ENCODE results near the gene CDK9.
"Not testable (repeated sequence)": the region's sequence is repeated elsewhere in the genome, so short reads cannot be mapped to it uniquely, and the experiment has no call there.

CDK9 gene

DNA sequence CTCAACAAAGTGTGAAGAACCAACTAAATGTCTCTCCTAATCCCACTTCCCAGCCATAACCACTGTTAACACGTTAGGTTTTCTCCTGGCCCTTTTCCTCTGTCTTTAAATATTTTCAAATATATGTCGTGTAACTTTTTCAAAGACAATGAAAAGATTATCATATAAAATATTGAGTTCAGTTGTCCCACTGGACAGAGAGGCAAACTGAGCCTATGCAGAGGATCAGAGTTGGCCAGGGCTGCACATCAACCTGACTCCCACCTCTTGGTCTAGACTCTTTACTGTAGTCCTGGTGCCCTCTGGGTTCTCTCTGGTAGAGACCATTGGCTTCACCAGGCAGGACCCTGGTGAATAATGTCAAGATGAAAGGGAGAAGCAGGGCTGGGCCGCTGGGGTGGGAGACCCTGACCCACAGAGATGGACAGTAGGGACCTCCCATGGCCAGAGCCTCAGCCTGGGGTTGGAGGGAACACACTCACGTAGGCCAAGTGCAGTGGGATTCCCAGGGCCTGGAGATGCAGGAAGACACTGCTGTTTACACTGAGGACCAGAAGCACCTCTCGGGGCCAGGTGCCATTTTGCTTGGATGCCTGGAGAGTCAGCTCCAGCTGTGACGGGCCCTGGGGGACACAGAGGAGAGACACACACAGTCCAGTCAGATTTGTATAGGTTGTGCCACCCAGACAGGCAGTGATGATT lies 43.5 kb downstream of the CDK9 start:
- DNase-seq = no peak

GRCh38 chr9:127832248-127832647 lies 46.4 kb downstream of the CDK9 start:
- DNase-seq = no peak

DNA sequence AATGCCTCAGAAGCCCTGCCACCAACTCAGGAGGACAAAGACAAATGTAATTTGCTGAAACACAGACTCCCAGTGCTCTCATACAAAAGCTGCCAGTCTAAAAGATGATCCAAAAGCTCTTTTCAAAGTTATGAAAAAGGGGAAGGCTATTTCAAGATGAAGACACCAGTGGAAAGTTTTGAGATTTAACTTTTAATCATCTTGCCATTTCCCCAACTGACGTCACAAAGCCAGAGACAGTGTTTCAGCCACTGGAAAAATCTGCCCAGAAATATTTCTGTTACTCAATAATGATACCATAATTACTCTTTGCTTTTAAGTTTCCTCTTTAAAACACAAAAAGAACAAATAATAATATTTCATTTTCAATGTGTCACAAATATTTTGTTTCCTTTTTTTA lies 47.7 kb downstream of the CDK9 start:
- no peak for DNase-seq

GRCh38 chr9:127835991-127836516 lies 50.2 kb downstream of the CDK9 start:
- no peak for DNase-seq

DNA sequence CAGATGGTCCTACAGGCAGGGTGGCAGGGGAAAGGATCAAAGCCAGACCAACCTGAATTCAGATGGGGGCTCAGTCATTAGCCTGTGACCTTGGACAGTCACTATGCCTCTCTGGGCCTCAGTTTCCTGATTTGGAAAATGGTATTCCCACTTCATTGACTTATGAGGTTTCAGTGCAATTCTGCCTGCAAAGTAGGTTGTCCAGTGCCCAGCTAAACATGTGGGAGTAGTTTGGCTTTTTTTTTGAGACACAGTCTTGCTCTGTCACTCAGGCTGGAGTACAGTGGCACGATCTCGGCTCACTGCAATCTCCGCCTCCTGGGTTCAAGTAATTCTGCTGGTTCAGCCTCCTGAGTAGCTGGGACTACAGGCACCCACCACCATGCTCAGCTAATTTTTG lies 50.7 kb downstream of the CDK9 start:
- DNase-seq = not testable (repeated sequence)

- DNase-seq = no peak
Measured at GRCh38 chr9:127837346-127837745, 51.5 kb downstream of the CDK9 start.

GRCh38 chr9:127838375-127839078 lies 52.7 kb downstream of the CDK9 start:
- DNase-seq = no peak

All from activated effector memory CD4-positive, alpha-beta T cell treated with anti-CD3 and anti-CD28 coated beads, Interleukin-2, amount 50 U/mL, for 16 hours (primary cell).